SK-N-SH treated with all-trans-retinoic acid at 6 μM for 48 hours (cell line): ENCODE results near the gene FSTL3.

ENCODE experiments used
- ATAC-seq: fragments of 200-7000 bp; cut with Tn5 transposase; 3 replicates; pipeline ENCODE4 v1.9.1; 2020; ENCODE audit warnings: mild to moderate bottlenecking, moderate library complexity
- ARNTL ChIP-seq: fragments of 450-650 bp; formaldehyde crosslinking; IDR thresholded peaks from 2 replicates; pipeline ENCODE4 v1.5.0; 2020; ENCODE audit warnings: low read depth, mild to moderate bottlenecking, moderate library complexity, borderline replicate concordance
- BACH2 ChIP-seq: fragments of 250-450 bp; sonication (Bioruptor Pico); IDR thresholded peaks from 2 replicates; pipeline ENCODE4 v1.9.0; 2021; ENCODE audit warnings: mild to moderate bottlenecking, borderline replicate concordance
- CREB5 ChIP-seq: fragments of 250-450 bp; sonication (Bioruptor Pico); IDR thresholded peaks from 2 replicates; pipeline ENCODE4 v1.5.1; 2020; ENCODE audit warnings: low read depth, mild to moderate bottlenecking, moderate library complexity
- CSDC2 ChIP-seq: fragments of 250-450 bp; sonication (Bioruptor Pico); IDR thresholded peaks from 2 replicates; pipeline ENCODE4 v1.5.0; 2020; ENCODE audit warnings: mild to moderate bottlenecking, moderate library complexity
- ESRRG ChIP-seq: fragments of 250-450 bp; sonication (Bioruptor Pico); IDR thresholded peaks from 2 replicates; pipeline ENCODE4 v1.6.1; 2021; ENCODE audit warnings: mild to moderate bottlenecking
- ISL1 ChIP-seq: fragments of 250-450 bp; sonication (Bioruptor Pico); IDR thresholded peaks from 2 replicates; pipeline ENCODE4 v2.1.2; 2022; ENCODE audit warnings: mild to moderate bottlenecking, moderate library complexity
- OSR1 ChIP-seq: fragments of 250-450 bp; sonication (Bioruptor Pico); IDR thresholded peaks from 2 replicates; pipeline ENCODE4 v1.8.0; 2022; ENCODE audit warnings: moderate library complexity, mild to moderate bottlenecking, inconsistent platforms
- PATZ1 ChIP-seq: fragments of 250-450 bp; sonication (Bioruptor Pico); IDR thresholded peaks from 2 replicates; pipeline ENCODE4 v1.8.0; 2020; ENCODE audit warnings: mild to moderate bottlenecking, moderate library complexity, borderline replicate concordance
- PPARA ChIP-seq: fragments of 250-450 bp; sonication (Bioruptor Pico); IDR thresholded peaks from 2 replicates; pipeline ENCODE4 v1.5.0; 2020; ENCODE audit warnings: mild to moderate bottlenecking, borderline replicate concordance
- RARB ChIP-seq: fragments of 250-450 bp; sonication (Bioruptor Pico); IDR thresholded peaks from 2 replicates; pipeline ENCODE4 v1.8.0; 2021; ENCODE audit warnings: mild to moderate bottlenecking, moderate library complexity
- SNAI2 ChIP-seq: fragments of 250-450 bp; sonication (Bioruptor Pico); IDR thresholded peaks from 2 replicates; pipeline ENCODE4 v1.5.0; 2020; ENCODE audit warnings: mild to moderate bottlenecking, moderate library complexity
- TOX ChIP-seq: fragments of 250-450 bp; sonication (Bioruptor Pico); IDR thresholded peaks from 2 replicates; pipeline ENCODE4 v1.8.0; 2021; ENCODE audit warnings: mild to moderate bottlenecking, moderate library complexity, borderline replicate concordance
- TSHZ2 ChIP-seq: fragments of 250-450 bp; sonication (Bioruptor Pico); IDR thresholded peaks from 2 replicates; pipeline ENCODE4 v1.5.0; 2020; ENCODE audit warnings: mild to moderate bottlenecking, moderate library complexity
- ZC3H10 ChIP-seq: fragments of 250-450 bp; sonication (Bioruptor Pico); IDR thresholded peaks from 2 replicates; pipeline ENCODE4 v1.5.1; 2021; ENCODE audit warnings: mild to moderate bottlenecking, moderate library complexity
- ZFP3 ChIP-seq: fragments of 250-450 bp; sonication (Bioruptor Pico); IDR thresholded peaks from 2 replicates; pipeline ENCODE4 v1.5.0; 2020; ENCODE audit warnings: mild to moderate bottlenecking, moderate library complexity
- ZFP30 ChIP-seq: fragments of 450-650 bp; formaldehyde crosslinking; IDR thresholded peaks from 2 replicates; pipeline ENCODE4 v1.5.0; 2022; ENCODE audit warnings: mild to moderate bottlenecking, moderate library complexity
- ZNF565 ChIP-seq: fragments of 450-650 bp; formaldehyde crosslinking; conservative IDR thresholded peaks from 2 replicates; pipeline ENCODE4 v1.5.0; 2020; ENCODE audit warnings: low read depth, mild to moderate bottlenecking, moderate library complexity
- ZNF70 ChIP-seq: fragments of 450-650 bp; formaldehyde crosslinking; IDR thresholded peaks from 2 replicates; pipeline ENCODE4 v1.5.0; 2020; ENCODE audit warnings: mild to moderate bottlenecking, moderate library complexity

FSTL3 gene

GRCh38 chr19:679418-680286, 3.5 kb downstream of the FSTL3 start:
- peak; percentile 14 for ATAC-seq
- TF ChIP-seq PATZ1 (peak; percentile 84; the same call in 1 of the 2 replicates), ZFP30 (no peak)
- TF ChIP-seq, all 23 proteins: peak for 1

- no peak for TF ChIP-seq ARNTL (CRISPR knock-in tag)
- TF ChIP-seq BACH2: no peak
- no peak for TF ChIP-seq ZNF70 (CRISPR knock-in tag)
- no peak for TF ChIP-seq TOX
- TF ChIP-seq ZC3H10 (CRISPR knock-in tag): no peak
- no peak for TF ChIP-seq CSDC2 (CRISPR knock-in tag)
- no peak for TF ChIP-seq PPARA (CRISPR knock-in tag)
- TF ChIP-seq RARB (CRISPR knock-in tag): no peak
- no peak for TF ChIP-seq TSHZ2
- no peak for TF ChIP-seq ZFP30
- TF ChIP-seq ESRRG (CRISPR knock-in tag): no peak
- TF ChIP-seq OSR1 (CRISPR knock-in tag): no peak
- TF ChIP-seq ZNF565 (CRISPR knock-in tag): no peak
- no peak for TF ChIP-seq ZFP3 (CRISPR knock-in tag)
- TF ChIP-seq ISL1 (CRISPR knock-in tag): no peak
- TF ChIP-seq PATZ1: no peak; the same call in 1 of the 2 replicates
- TF ChIP-seq, all 23 proteins: peak for 0
- peak; percentile 70 for ATAC-seq
Measured at GRCh38 chr19:680287-681028, 4.3 kb downstream of the FSTL3 start.

- peak; percentile 66 for ATAC-seq
- TF ChIP-seq ZNF565 (CRISPR knock-in tag) (no peak), CREB5 (no peak), ZC3H10 (CRISPR knock-in tag) (no peak), ZFP30 (no peak), SNAI2 (CRISPR knock-in tag) (no peak)
Measured at GRCh38 chr19:681029-682019, 5.1 kb downstream of the FSTL3 start.
